MCF 10A (cell line): Measurements from ENCODE around the gene MAML2. TPM values are rescaled to one million over a fixed set of nuclear protein-coding genes. Genes with fewer than 3 reads are reported as not detected.

Experiments used
- BruUV-seq: library from RNA; stranded (reverse); fragments of 400-500 nt; replicated peaks from 2 replicates; lab custom pipeline; 2021; lab: Mats Ljungman, UMichigan
- CTCF ChIA-PET: fragments of 300-600 bp; sonication (Branson Sonifier 250); formaldehyde crosslinking; extraction: SDS; loops from one replicate; lab custom pipeline; 2021; ENCODE audit warnings: antibody characterized with exemption, inconsistent platforms; lab: Yijun Ruan, JAX
- POLR2A ChIA-PET: fragments of 300-600, 350-650 bp; sonication (Branson Sonifier 250); formaldehyde crosslinking; extraction: SDS; loops from one replicate; lab custom pipeline; 2020; ENCODE audit warnings: antibody characterized with exemption, inconsistent platforms; lab: Yijun Ruan, JAX
- DNase-seq: peaks from one replicate; pipeline ENCODE4 v3.0.0-alpha.2; 2018; ENCODE audit not compliant: unreplicated experiment
- H3K27ac Mint-ChIP-seq: one replicate; pipeline ENCODE4 v1.8.0; 2022; ENCODE audit warnings: mild to moderate bottlenecking, low read depth, mixed read lengths; ENCODE audit not compliant: unreplicated experiment
- H3K27me3 Mint-ChIP-seq: one replicate; pipeline ENCODE4 v1.8.0; 2022; ENCODE audit warnings: mixed read lengths; ENCODE audit not compliant: insufficient read depth, unreplicated experiment
- H3K36me3 Mint-ChIP-seq: one replicate; pipeline ENCODE4 v1.8.0; 2022; ENCODE audit warnings: mild to moderate bottlenecking, moderate library complexity, mixed read lengths; ENCODE audit not compliant: insufficient read depth, unreplicated experiment
- H3K4me1 Mint-ChIP-seq: one replicate; pipeline ENCODE4 v1.8.0; 2022; ENCODE audit warnings: mixed read lengths; ENCODE audit not compliant: insufficient read depth, unreplicated experiment
- H3K4me3 Mint-ChIP-seq: one replicate; pipeline ENCODE4 v1.8.0; 2022; ENCODE audit warnings: mild to moderate bottlenecking, moderate library complexity, mixed read lengths; ENCODE audit not compliant: unreplicated experiment
- H3K9me3 Mint-ChIP-seq: one replicate; pipeline ENCODE4 v1.8.0; 2022; ENCODE audit warnings: mixed read lengths; ENCODE audit not compliant: unreplicated experiment
- CTCF ChIP-seq: fragments of 200-600 bp; IDR thresholded peaks from one replicate; pipeline ENCODE4 v1.8.0; 2022; ENCODE audit warnings: antibody characterized with exemption, mild to moderate bottlenecking; ENCODE audit not compliant: unreplicated experiment
- intact Hi-C: fragments of 100-400 bp; cut with micrococcal nuclease; formaldehyde crosslinking; loops from 2 replicates; pipeline ENCODE4 v1.14.1; 2022
- total RNA-seq: library from RNA; stranded (reverse); gene quantifications from 2 replicates; pipeline ENCODE4 v1.2.3, GENCODE V29; 2022

MAML2 gene
- total RNA-seq, 1 experiment from 2014 or later, result 8.6 TPM

GRCh38 chr11:96218006-96218405, 125.0 kb downstream of the MAML2 start:
- H3K27me3 Mint-ChIP-seq, result no peaks in the 10 kb centered on the region
- DNase-seq, result no peak
- intact Hi-C loops, result no loop called here
- peaks cover 4% of the 10 kb centered on the region for H3K36me3 Mint-ChIP-seq
- no peak for TF ChIP-seq CTCF
- POLR2A ChIA-PET, result interaction anchor here (1.3 to 3.6 kb wide), 2 partner anchors 10 kb away, joined by 4 to 15 read pairs; no protein-coding TSS in a partner anchor
- H3K4me1 Mint-ChIP-seq, result peaks cover 31% of the 10 kb centered on the region
- CTCF ChIA-PET, result no interaction called here
- H3K9me3 Mint-ChIP-seq, result no peaks in the 10 kb centered on the region
- BruUV-seq, result no TSS peak
- no peak overlapping the region for H3K27ac Mint-ChIP-seq
- H3K4me3 Mint-ChIP-seq, result no peak overlapping the region

GRCh38 chr11:96217206-96217605, 125.8 kb downstream of the MAML2 start:
- Mint-ChIP-seq H3K27ac (no peak overlapping the region), H3K27me3 (no peaks in the 10 kb centered on the region), H3K36me3 (peaks cover 4% of the 10 kb centered on the region), H3K4me3 (no peak overlapping the region), H3K9me3 (no peaks in the 10 kb centered on the region), H3K4me1 (peaks cover 39% of the 10 kb centered on the region)
- ChIA-PET CTCF (no interaction called here), POLR2A (interaction anchor here (0.6 to 3.6 kb wide), 3 partner anchors 8 to 10 kb away, joined by 3 to 15 read pairs (median 4); no protein-coding TSS in a partner anchor)
- TF ChIP-seq CTCF, result no peak
- no peak for DNase-seq
- intact Hi-C loops, result no loop called here
- no TSS peak for BruUV-seq

- POLR2A ChIA-PET, result interaction anchor here (0.6 to 1.7 kb wide), 4 partner anchors 11 to 150 kb away, joined by 3 to 7 read pairs (median 3); partner anchors contain the start of gene MAML2
- BruUV-seq, result no TSS peak
- CTCF ChIA-PET, result interaction anchor here (1.2 kb wide), 1 partner anchor 41 kb away, joined by 4 read pairs; no protein-coding TSS in a partner anchor
- Mint-ChIP-seq H3K4me1 (peaks cover 47% of the 10 kb centered on the region), H3K27me3 (no peaks in the 10 kb centered on the region), H3K4me3 (no peak overlapping the region), H3K9me3 (no peaks in the 10 kb centered on the region), H3K27ac (peak overlapping the region; percentile 36), H3K36me3 (no peaks in the 10 kb centered on the region)
- TF ChIP-seq CTCF, result no peak
- no peak for DNase-seq
- intact Hi-C loops, result no loop called here
These were observed 127.2 kb downstream of the MAML2 start for GRCh38 chr11:96215826-96216225.

GRCh38 chr11:96215110-96215782, 127.7 kb downstream of the MAML2 start:
- DNase-seq, result peak; percentile 46
- Mint-ChIP-seq H3K4me3 (no peak overlapping the region), H3K36me3 (no peaks in the 10 kb centered on the region), H3K27ac (peak overlapping the region; percentile 36), H3K4me1 (peaks cover 44% of the 10 kb centered on the region), H3K9me3 (no peaks in the 10 kb centered on the region), H3K27me3 (no peaks in the 10 kb centered on the region)
- TF ChIP-seq CTCF, result no peak
- intact Hi-C loops, result no loop called here
- no TSS peak for BruUV-seq
- ChIA-PET CTCF (interaction anchor here (0.6 to 1.6 kb wide), 4 partner anchors 11 to 41 kb away, joined by 3 to 5 read pairs (median 4); no protein-coding TSS in a partner anchor), POLR2A (interaction anchor here (0.6 to 1.9 kb wide), 5 partner anchors 11 to 150 kb away, joined by 3 to 7 read pairs (median 3); partner anchors contain the start of gene MAML2)
